NB4 (cell line): ENCODE data around the gene ANKRD13B.

Source experiments
- DNase-seq: peaks from one replicate; pipeline ENCODE4 v3.0.0; 2010; ENCODE audit warnings: low read depth
- H3K4me3 ChIP-seq: one replicate; pipeline ENCODE4 v1.5.1; 2011; ENCODE audit warnings: mild to moderate bottlenecking, low read depth, low read length, moderate library complexity
- CTCF ChIP-seq: IDR thresholded peaks from one replicate; pipeline ENCODE4 v1.5.1; 2012; ENCODE audit warnings: low read depth, low read length
- MAX ChIP-seq: IDR thresholded peaks from 2 replicates; pipeline ENCODE4 v1.6.1; 2011; ENCODE audit warnings: low read depth, low read length
- MYC ChIP-seq: IDR thresholded peaks from 2 replicates; pipeline ENCODE4 v1.6.1; 2011; ENCODE audit warnings: low read depth, low read length
- POLR2A ChIP-seq: IDR thresholded peaks from 2 replicates; pipeline ENCODE4 v1.6.1; 2011; ENCODE audit warnings: mild to moderate bottlenecking; ENCODE audit not compliant: insufficient read length; ENCODE audit errors: extremely low read depth

The ANKRD13B gene

GRCh38 chr17:29622337-29623282 is 29.7 kb downstream of the ANKRD13B start, which contains the start of gene CORO6:
Gene CORO6, minus strand, starts transcription at chr17:29622912. Its CDS starts 1,491 bp downstream, at chr17:29621421.
- TF ChIP-seq MAX (no peak), POLR2A (no peak), CTCF (no peak), MYC (no peak)
- peak within 1 kb of the TSS; percentile 45 for H3K4me3 ChIP-seq
- DNase-seq: peak; percentile 64

- DNase-seq: no peak
- TF ChIP-seq MYC (no peak), CTCF (no peak), POLR2A (no peak), MAX (no peak)
- no peak overlapping the region for H3K4me3 ChIP-seq
These were observed 30.3 kb downstream of the ANKRD13B start for GRCh38 chr17:29623283-29623647.

DNA sequence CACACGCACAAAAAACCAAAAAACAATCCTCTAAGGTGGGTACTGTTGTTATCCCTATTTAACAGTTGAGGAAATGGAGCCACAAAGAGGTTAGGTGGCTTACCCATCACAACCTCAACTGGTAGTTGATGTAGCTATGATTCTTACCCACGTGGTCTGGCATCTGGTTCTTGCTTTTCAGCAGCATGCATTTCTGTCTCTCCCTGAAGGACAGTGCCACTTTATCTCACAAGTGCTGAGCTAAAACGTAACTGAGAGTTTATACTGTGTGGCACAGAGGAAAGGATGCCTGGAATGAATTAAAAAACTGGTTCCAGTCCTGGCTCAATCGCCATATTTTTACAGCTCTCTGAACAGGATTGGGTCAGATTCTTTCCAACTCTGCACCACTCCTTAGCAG is 31.7 kb downstream of the ANKRD13B start:
- DNase-seq: no peak
- no peak overlapping the region for H3K4me3 ChIP-seq
- TF ChIP-seq MAX: no peak
- TF ChIP-seq CTCF: no peak
- TF ChIP-seq POLR2A: no peak
- TF ChIP-seq MYC: no peak

GRCh38 chr17:29625037-29625750 is 32.3 kb downstream of the ANKRD13B start:
- TF ChIP-seq MAX (no peak), CTCF (no peak), MYC (no peak), POLR2A (no peak)
- no peak overlapping the region for H3K4me3 ChIP-seq
- DNase-seq: no peak

DNA sequence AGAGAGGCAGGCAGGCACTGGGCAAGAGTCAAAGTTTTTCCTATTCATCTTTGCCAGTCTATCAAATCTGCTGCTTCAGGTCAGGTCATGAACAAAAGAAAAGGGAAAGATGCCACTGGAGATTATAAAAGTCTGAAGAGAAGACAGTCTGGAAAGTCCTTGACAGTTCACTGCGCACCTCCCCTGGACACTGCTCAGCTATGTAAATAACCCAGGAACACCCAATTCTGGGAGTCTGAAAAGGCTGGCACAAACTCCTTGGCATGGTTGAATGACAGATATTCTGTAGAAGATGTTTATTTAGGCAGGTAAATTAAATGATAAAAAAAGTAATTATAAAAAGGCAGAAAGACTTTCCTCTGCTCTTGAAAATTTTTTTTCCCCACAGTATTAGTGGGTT is 35.0 kb downstream of the ANKRD13B start:
- DNase-seq: no peak
- TF ChIP-seq POLR2A (no peak), CTCF (no peak), MAX (no peak), MYC (no peak)

More for the DNA sequence above, 35.0 kb downstream of the ANKRD13B start:
- no peak overlapping the region for H3K4me3 ChIP-seq
